HEK293 (cell line): ENCODE results near the gene NF2.
A peak's percentile ranks its signal among the peaks of the same experiment; 100 is the strongest.

ENCODE experiments used
- CTCF ChIA-PET: fragments of 350-600 bp; formaldehyde crosslinking; extraction: SDS; loops from one replicate; lab custom pipeline; 2021; ENCODE audit warnings: antibody characterized with exemption; lab: Yijun Ruan, JAX
- POLR2A ChIA-PET: fragments of 300-600 bp; formaldehyde crosslinking; extraction: SDS; loops from one replicate; lab custom pipeline; 2020; ENCODE audit warnings: antibody characterized with exemption, inconsistent platforms; lab: Yijun Ruan, JAX
- H3K27ac ChIP-seq: fragments of 200-500 bp; sonication (Bioruptor generic); 2 replicates; pipeline ENCODE4 v1.5.1; 2014; ENCODE audit warnings: low read depth, low read length, control low read depth, inconsistent platforms; ENCODE audit errors: extremely low read depth
- H3K36me3 ChIP-seq, 2 experiments: fragments of 200-500 bp in 1 of 2; sonication (Bioruptor generic) in 1 of 2; 1 replicate in 1 of 2; 2 replicates in 1 of 2; pipeline ENCODE4 v1.5.1; 2014 to 2017; ENCODE audit warnings: inconsistent platforms in 2 of 2, low read length in 2 of 2; ENCODE audit not compliant: control insufficient read depth in 2 of 2, insufficient read depth in 1 of 2
- H3K4me1 ChIP-seq: fragments of 200-500 bp; sonication (Bioruptor generic); 2 replicates; pipeline ENCODE4 v1.5.1; 2014; ENCODE audit warnings: mild to moderate bottlenecking, low read length, inconsistent platforms; ENCODE audit not compliant: control insufficient read depth, insufficient read depth
- H3K4me3 ChIP-seq: 2 replicates; pipeline ENCODE4 v1.5.1; 2011; ENCODE audit warnings: low read depth, mild to moderate bottlenecking, control low read depth, low read length, moderate library complexity
- H3K9me3 ChIP-seq: fragments of 200-500 bp; sonication (Bioruptor generic); 2 replicates; pipeline ENCODE4 v1.5.1; 2014; ENCODE audit warnings: low read depth, low read length, inconsistent platforms; ENCODE audit not compliant: control insufficient read depth, insufficient read depth
- GLIS1 ChIP-seq: fragments of 450-650 bp; formaldehyde crosslinking; IDR thresholded peaks from 2 replicates; pipeline ENCODE4 v1.5.1; 2016; ENCODE audit warnings: missing biosample characterization, missing genetic modification characterization
- HIC1 ChIP-seq: fragments of 450-650 bp; formaldehyde crosslinking; IDR thresholded peaks from 2 replicates; pipeline ENCODE4 v1.5.1; 2016; ENCODE audit warnings: missing biosample characterization, missing genetic modification characterization
- HOXA7 ChIP-seq: sonication (generic); formaldehyde crosslinking; IDR thresholded peaks from 2 replicates; pipeline ENCODE4 v1.8.1; 2022; ENCODE audit warnings: missing genetic modification reagents, borderline replicate concordance
- KLF10 ChIP-seq: fragments of 450-650 bp; IDR thresholded peaks from 2 replicates; pipeline ENCODE4 v1.5.1; 2018; ENCODE audit warnings: missing biosample characterization, mild to moderate bottlenecking, missing genetic modification characterization
- MEIS1 ChIP-seq: sonication (generic); formaldehyde crosslinking; IDR thresholded peaks from 2 replicates; pipeline ENCODE4 v1.8.1; 2022; ENCODE audit warnings: missing genetic modification reagents, mild to moderate bottlenecking, borderline replicate concordance
- PRDM2 ChIP-seq: fragments of 450-650 bp; formaldehyde crosslinking; IDR thresholded peaks from 2 replicates; pipeline ENCODE4 v1.5.1; 2016; ENCODE audit warnings: missing biosample characterization, missing genetic modification characterization, borderline replicate concordance
- SCRT2 ChIP-seq: fragments of 450-650 bp; formaldehyde crosslinking; IDR thresholded peaks from 2 replicates; pipeline ENCODE4 v1.5.1; 2016; ENCODE audit warnings: missing biosample characterization, missing genetic modification characterization
- ZBTB17 ChIP-seq: fragments of 450-650 bp; formaldehyde crosslinking; IDR thresholded peaks from 2 replicates; pipeline ENCODE4 v1.5.1; 2016; ENCODE audit warnings: missing biosample characterization, missing genetic modification characterization
- ZFHX2 ChIP-seq: fragments of 450-650 bp; formaldehyde crosslinking; conservative IDR thresholded peaks from 2 replicates; pipeline ENCODE4 v1.5.1; 2016; ENCODE audit warnings: missing biosample characterization, missing genetic modification characterization
- ZFP41 ChIP-seq: fragments of 450-650 bp; formaldehyde crosslinking; IDR thresholded peaks from 2 replicates; pipeline ENCODE4 v1.5.1; 2016; ENCODE audit warnings: missing biosample characterization, missing genetic modification characterization, borderline replicate concordance
- ZFP69B ChIP-seq: fragments of 450-650 bp; formaldehyde crosslinking; IDR thresholded peaks from 2 replicates; pipeline ENCODE4 v1.5.1; 2016; ENCODE audit warnings: missing biosample characterization, missing genetic modification characterization
- ZNF112 ChIP-seq: fragments of 450-650 bp; formaldehyde crosslinking; IDR thresholded peaks from 2 replicates; pipeline ENCODE4 v1.5.0; 2017; ENCODE audit warnings: missing biosample characterization, missing genetic modification characterization
- ZNF146 ChIP-seq: fragments of 450-650 bp; formaldehyde crosslinking; IDR thresholded peaks from 2 replicates; pipeline ENCODE4 v1.5.1; 2016; ENCODE audit warnings: missing biosample characterization, missing genetic modification characterization
- ZNF175 ChIP-seq: fragments of 450-650 bp; formaldehyde crosslinking; IDR thresholded peaks from 2 replicates; pipeline ENCODE4 v1.5.1; 2016; ENCODE audit warnings: missing biosample characterization, missing genetic modification characterization
- ZNF2 ChIP-seq: fragments of 450-650 bp; formaldehyde crosslinking; IDR thresholded peaks from 2 replicates; pipeline ENCODE4 v1.5.1; 2016; ENCODE audit warnings: missing biosample characterization, missing genetic modification characterization
- ZNF221 ChIP-seq: fragments of 450-650 bp; formaldehyde crosslinking; IDR thresholded peaks from 2 replicates; pipeline ENCODE4 v1.5.1; 2017; ENCODE audit warnings: missing biosample characterization, missing genetic modification characterization, borderline replicate concordance
- ZNF629 ChIP-seq: fragments of 450-650 bp; formaldehyde crosslinking; IDR thresholded peaks from 2 replicates; pipeline ENCODE4 v1.5.1; 2017; ENCODE audit warnings: missing biosample characterization, missing genetic modification characterization
- ZSCAN5A ChIP-seq: fragments of 450-650 bp; formaldehyde crosslinking; IDR thresholded peaks from 2 replicates; pipeline ENCODE4 v1.5.1; 2016; ENCODE audit warnings: missing biosample characterization, missing genetic modification characterization
- TF ChIP-seq, protein P1 (sequence below): fragments of 450-650 bp; formaldehyde crosslinking; IDR thresholded peaks from 2 replicates; pipeline ENCODE4 v1.5.1; 2016; ENCODE audit warnings: missing biosample characterization, missing genetic modification characterization, borderline replicate concordance
- TF ChIP-seq, protein P2 (sequence below): fragments of 450-650 bp; formaldehyde crosslinking; IDR thresholded peaks from 2 replicates; pipeline ENCODE4 v1.5.1; 2016; ENCODE audit warnings: missing biosample characterization, missing genetic modification characterization

The NF2 gene

GRCh38 chr22:29654882-29655281 is 51.4 kb downstream of the NF2 start:
- ChIA-PET CTCF (interaction anchor here (0.6 to 3.2 kb wide), 5 partner anchors 18 to 434 kb away, joined by 4 to 18 read pairs (median 6); no protein-coding TSS in a partner anchor), POLR2A (interaction anchor here (0.6 to 0.7 kb wide), 2 partner anchors 599 to 772 kb away, joined by 3 to 5 read pairs; no protein-coding TSS in a partner anchor)
- no peak for TF ChIP-seq ZFP41
- no peak for TF ChIP-seq ZFHX2 (tag by site-specific recombination)
- TF ChIP-seq ZNF2 (tag by site-specific recombination) = peak; percentile 82
- TF ChIP-seq KLF10 (tag by site-specific recombination) = no peak
- TF ChIP-seq, all 188 proteins: peak for 1
- H3K36me3 ChIP-seq = peaks cover 42 to 61% of the 10 kb centered on the region in 2 experiments
- no peaks in the 10 kb centered on the region for H3K9me3 ChIP-seq
- H3K27ac ChIP-seq = no peak overlapping the region
- H3K4me1 ChIP-seq = no peaks in the 10 kb centered on the region
- H3K4me3 ChIP-seq = no peak overlapping the region

DNA sequence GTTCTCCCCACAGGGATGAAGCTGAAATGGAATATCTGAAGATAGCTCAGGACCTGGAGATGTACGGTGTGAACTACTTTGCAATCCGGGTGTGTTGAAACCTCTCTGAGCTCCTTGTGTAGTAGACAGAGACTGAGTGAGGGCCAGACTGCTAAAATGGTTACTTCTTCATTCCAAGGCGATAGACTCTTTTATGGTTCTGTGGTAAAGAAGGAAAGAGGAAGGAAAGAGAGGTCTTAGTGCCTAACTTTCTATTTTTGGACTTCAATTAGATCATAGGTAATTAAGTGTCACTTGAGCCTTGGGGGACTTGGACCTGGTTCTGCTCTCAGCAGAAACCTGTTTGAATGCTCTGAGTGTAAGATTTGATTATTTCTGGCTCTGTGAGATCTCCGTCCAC is 54.7 kb downstream of the NF2 start:
- Histone ChIP-seq H3K4me3 (no peak overlapping the region), H3K27ac (no peak overlapping the region), H3K36me3 (peaks cover 55 to 82% of the 10 kb centered on the region in 2 experiments), H3K4me1 (no peaks in the 10 kb centered on the region), H3K9me3 (no peaks in the 10 kb centered on the region)
- CTCF ChIA-PET = interaction anchor here (1.2 to 1.4 kb wide), 2 partner anchors 31 to 32 kb away, joined by 4 read pairs; no protein-coding TSS in a partner anchor
- POLR2A ChIA-PET = no interaction called here
- no peak for TF ChIP-seq ZNF112
- TF ChIP-seq ZNF175 (tag by site-specific recombination) = no peak
- TF ChIP-seq GLIS1 (tag by site-specific recombination) = peak; percentile 28; the same call in 1 of the 2 replicates
- TF ChIP-seq, protein P1, sequence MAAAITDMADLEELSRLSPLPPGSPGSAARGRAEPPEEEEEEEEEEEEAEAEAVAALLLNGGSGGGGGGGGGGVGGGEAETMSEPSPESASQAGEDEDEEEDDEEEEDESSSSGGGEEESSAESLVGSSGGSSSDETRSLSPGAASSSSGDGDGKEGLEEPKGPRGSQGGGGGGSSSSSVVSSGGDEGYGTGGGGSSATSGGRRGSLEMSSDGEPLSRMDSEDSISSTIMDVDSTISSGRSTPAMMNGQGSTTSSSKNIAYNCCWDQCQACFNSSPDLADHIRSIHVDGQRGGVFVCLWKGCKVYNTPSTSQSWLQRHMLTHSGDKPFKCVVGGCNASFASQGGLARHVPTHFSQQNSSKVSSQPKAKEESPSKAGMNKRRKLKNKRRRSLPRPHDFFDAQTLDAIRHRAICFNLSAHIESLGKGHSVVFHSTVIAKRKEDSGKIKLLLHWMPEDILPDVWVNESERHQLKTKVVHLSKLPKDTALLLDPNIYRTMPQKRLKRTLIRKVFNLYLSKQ (tag by site-specific recombination) = no peak
- no peak for TF ChIP-seq PRDM2
- no peak for TF ChIP-seq HOXA7
- 0 out of 2 replicates have a peak, but pooled peaks have one; percentile 27 for TF ChIP-seq ZBTB17 (tag by site-specific recombination)
- TF ChIP-seq MEIS1 = no peak
- no peak for TF ChIP-seq ZNF221
- TF ChIP-seq ZNF146 = no peak
- peak; percentile 87 for TF ChIP-seq SCRT2 (tag by site-specific recombination)
- TF ChIP-seq ZSCAN5A (tag by site-specific recombination) = no peak
- TF ChIP-seq ZNF629 (tag by site-specific recombination) = peak; percentile 49
- TF ChIP-seq, protein P2, sequence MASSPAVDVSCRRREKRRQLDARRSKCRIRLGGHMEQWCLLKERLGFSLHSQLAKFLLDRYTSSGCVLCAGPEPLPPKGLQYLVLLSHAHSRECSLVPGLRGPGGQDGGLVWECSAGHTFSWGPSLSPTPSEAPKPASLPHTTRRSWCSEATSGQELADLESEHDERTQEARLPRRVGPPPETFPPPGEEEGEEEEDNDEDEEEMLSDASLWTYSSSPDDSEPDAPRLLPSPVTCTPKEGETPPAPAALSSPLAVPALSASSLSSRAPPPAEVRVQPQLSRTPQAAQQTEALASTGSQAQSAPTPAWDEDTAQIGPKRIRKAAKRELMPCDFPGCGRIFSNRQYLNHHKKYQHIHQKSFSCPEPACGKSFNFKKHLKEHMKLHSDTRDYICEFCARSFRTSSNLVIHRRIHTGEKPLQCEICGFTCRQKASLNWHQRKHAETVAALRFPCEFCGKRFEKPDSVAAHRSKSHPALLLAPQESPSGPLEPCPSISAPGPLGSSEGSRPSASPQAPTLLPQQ (tag by site-specific recombination) = no peak
- TF ChIP-seq ZFP69B (tag by site-specific recombination) = no peak
- 0 out of 2 replicates have a peak, but pooled peaks have one; percentile 25 for TF ChIP-seq HIC1
